Lung (tissue), 12 donors: ENCODE data around the gene CRYBA1. TPM values are rescaled to one million over a fixed set of nuclear protein-coding genes. Genes with fewer than 3 reads are reported as not detected.

Experiments used
- ATAC-seq: fragments of 200-7000 bp; cut with Tn5 transposase; one replicate; pipeline ENCODE4 v1.9.1; 2020; ENCODE audit warnings: moderate number of reproducible peaks; ENCODE audit not compliant: insufficient read depth, low FRiP score
- DNase-seq, 3 donors: peaks; one replicate each; pipeline ENCODE4 v3.0.0-alpha.2; 2013 to 2017
- H3K27ac ChIP-seq, 2 donors: one replicate each; pipeline ENCODE4 v1.5.1; 2013; ENCODE audit warnings: mild to moderate bottlenecking in 2 of 2, moderate library complexity in 2 of 2, control low read depth in 1 of 2, inconsistent platforms in 1 of 2, low read depth in 1 of 2, low read length in 1 of 2
- H3K27me3 ChIP-seq, 3 donors: one replicate each; pipeline ENCODE4 v1.5.1; 2013; ENCODE audit warnings: low read length in 2 of 3; ENCODE audit not compliant: control insufficient read depth in 3 of 3, insufficient read depth in 3 of 3
- H3K36me3 ChIP-seq, 4 donors: one replicate each; pipeline ENCODE4 v1.5.1; 2013; ENCODE audit warnings: low read length in 4 of 4, mild to moderate bottlenecking in 1 of 4, moderate library complexity in 1 of 4; ENCODE audit not compliant: control insufficient read depth in 4 of 4, insufficient read depth in 4 of 4
- H3K4me1 ChIP-seq, 5 donors: one replicate each; pipeline ENCODE4 v1.5.1; 2013; ENCODE audit warnings: low read length in 5 of 5, mild to moderate bottlenecking in 2 of 5, moderate library complexity in 1 of 5; ENCODE audit not compliant: control insufficient read depth in 5 of 5, insufficient read depth in 5 of 5
- H3K4me3 ChIP-seq: one replicate; pipeline ENCODE4 v1.5.1; 2013; ENCODE audit warnings: mild to moderate bottlenecking, control low read depth, moderate library complexity
- H3K9ac ChIP-seq, 2 donors: one replicate each; pipeline ENCODE4 v1.5.1; 2013; ENCODE audit warnings: low read length in 2 of 2, control low read depth in 1 of 2; ENCODE audit not compliant: insufficient read depth in 1 of 2
- H3K9me3 ChIP-seq, 4 donors: one replicate each; pipeline ENCODE4 v1.5.1; 2013; ENCODE audit warnings: low read length in 3 of 4, mild to moderate bottlenecking in 1 of 4, moderate library complexity in 1 of 4; ENCODE audit not compliant: control insufficient read depth in 4 of 4, insufficient read depth in 3 of 4
- CTCF ChIP-seq: IDR thresholded peaks from 2 replicates; pipeline ENCODE4 v1.5.1; 2012; ENCODE audit warnings: mild to moderate bottlenecking; ENCODE audit errors: control extremely low read depth, extremely low read depth
- WGBS, 2 donors: extraction: QIAGEN DNeasy Blood & Tissue Kit; methylation state at CpG; one replicate each; pipeline ENCODE4 v1.1.7; 2013; 5-methylcytosine and 5-hydroxymethylcytosine counted together
- polyA plus RNA-seq, 2 donors: library from polyadenylated mRNA; stranded (reverse); fragments of 200-250 nt; gene quantifications; one replicate each; pipeline ENCODE4 v1.2.1, GENCODE V29; 2013
- total RNA-seq, 2 donors: library from RNA; depleted of rRNA in 1 of 2; stranded (reverse); fragments of >200 nt in 1 of 2; gene quantifications; one replicate each; pipeline ENCODE4 v1.2.1, GENCODE V29; 2014 to 2021
- donor health status: control.
- donor health status: control.
- donor health status: Bipolar disorder and iron deficiency.
- donor health status: healthy.
- donor health status: DM: yes; HTN: yes; CAD: no.

The CRYBA1 gene
- total and polyA plus RNA-seq, 4 donors, result not detected

GRCh38 chr17:29278692-29279091 is 32.0 kb downstream of the CRYBA1 start:
- H3K9me3 ChIP-seq, result peaks cover 0 to 2% (median 0%) of the 10 kb centered on the region in 4 donors
- no peak for ATAC-seq
- H3K36me3 ChIP-seq, result peaks cover 9 to 36% (median 22%) of the 10 kb centered on the region in 4 donors
- no peak overlapping the region for H3K9ac ChIP-seq
- TF ChIP-seq CTCF, result no peak
- H3K27ac ChIP-seq, result no peak overlapping the region
- H3K27me3 ChIP-seq, result no peaks in the 10 kb centered on the region
- H3K4me3 ChIP-seq, result no peak overlapping the region
- H3K4me1 ChIP-seq, result peaks cover 0 to 13% (median 11%) of the 10 kb centered on the region in 5 donors
- no peak for DNase-seq

- Histone ChIP-seq H3K27ac (no peak overlapping the region), H3K4me3 (no peak overlapping the region), H3K27me3 (no peaks in the 10 kb centered on the region), H3K4me1 (peaks cover 0 to 17% (median 11%) of the 10 kb centered on the region in 5 donors), H3K9me3 (peaks cover 0 to 2% (median 0%) of the 10 kb centered on the region in 4 donors), H3K36me3 (peaks cover 10 to 34% (median 22%) of the 10 kb centered on the region in 4 donors), H3K9ac (no peak overlapping the region)
- WGBS, 2 donors, result 81 to 91% methylated on average over 5 of the region's 5 CpGs
- DNase-seq, result no peak
- no peak for TF ChIP-seq CTCF
- ATAC-seq, result no peak
Observed at GRCh38 chr17:29279397-29280070, 32.9 kb downstream of the CRYBA1 start.

GRCh38 chr17:29283496-29283895 is 36.8 kb downstream of the CRYBA1 start:
- ATAC-seq (no peak), DNase-seq (no peak)
- no peak for TF ChIP-seq CTCF
- WGBS, 2 donors, result 74 to 82% methylated on average over 5 of the region's 5 CpGs
- Histone ChIP-seq H3K4me1 (peaks cover 0 to 24% (median 5%) of the 10 kb centered on the region in 5 donors), H3K4me3 (no peak overlapping the region), H3K36me3 (peaks cover 25 to 41% (median 31%) of the 10 kb centered on the region in 4 donors), H3K9me3 (peaks cover 0 to 2% (median 0%) of the 10 kb centered on the region in 4 donors), H3K9ac (no peak overlapping the region), H3K27ac (no peak overlapping the region), H3K27me3 (no peaks in the 10 kb centered on the region)

- no peak for TF ChIP-seq CTCF
- ATAC-seq (no peak), DNase-seq (no peak)
- WGBS, 2 donors, result 67 to 74% methylated on average over 2 of the region's 2 CpGs
- Histone ChIP-seq H3K4me1 (peaks cover 0 to 27% (median 5%) of the 10 kb centered on the region in 5 donors), H3K4me3 (no peak overlapping the region), H3K9me3 (no peaks in the 10 kb centered on the region), H3K27me3 (no peaks in the 10 kb centered on the region), H3K9ac (no peak overlapping the region), H3K36me3 (peaks cover 25 to 41% (median 32%) of the 10 kb centered on the region in 4 donors), H3K27ac (no peak overlapping the region)
Observed at GRCh38 chr17:29283961-29284360, 37.3 kb downstream of the CRYBA1 start.
